ENCODE results near the gene FOXC1. TPM values are rescaled to one million over a fixed set of nuclear protein-coding genes. Genes with fewer than 3 reads are reported as not detected.

Gene FOXC1
- total and polyA plus RNA-seq, 2 experiments from 2014 or later: 0.10 to 0.13 TPM

- Mint-ChIP-seq H3K36me3 (ENCODE audit: low read depth) (no peaks in the 10 kb centered on the region; the same call in 2 of the 3 replicates), H3K27me3 (ENCODE audit: insufficient read depth, low read depth, poor library complexity) (peaks cover 15% of the 10 kb centered on the region), H3K4me3 (no peak overlapping the region), H3K4me1 (peaks cover 5% of the 10 kb centered on the region; the same call in 1 of the 3 replicates), H3K9me3 (no peaks in the 10 kb centered on the region; the same call in 2 of the 3 replicates), H3K27ac (no peak overlapping the region)
- Histone ChIP-seq H3F3A (replicated peaks; ENCODE audit: low read depth) (no peaks in the 10 kb centered on the region), H3K9me2 (ENCODE audit: insufficient read depth) (no peaks in the 10 kb centered on the region), H4K20me1 (replicated peaks; ENCODE audit: insufficient read depth) (no peaks in the 10 kb centered on the region), H3K4me1 (ENCODE audit: insufficient read depth) (no peaks in the 10 kb centered on the region), H3K4me2 (no peak overlapping the region), H3K79me2 (replicated peaks; ENCODE audit: insufficient read depth) (no peaks in the 10 kb centered on the region), H3K27ac (ENCODE audit: low read depth) (no peak overlapping the region), H3K36me3 (ENCODE audit: insufficient read depth) (no peaks in the 10 kb centered on the region), H2AFZ (no peak overlapping the region), H3K4me3 (no peak overlapping the region), H3K27me3 (ENCODE audit: insufficient read depth) (no peaks in the 10 kb centered on the region)
- ATAC-seq (no peak), DNase-seq (ENCODE audit: low spot score) (no peak)
- TF ChIP-seq STAT1 (IDR thresholded peaks at IDR 0.05; ENCODE audit: unreplicated experiment) (no peak), CREB1 (CRISPR knock-in tag; IDR thresholded peaks at IDR 0.05; ENCODE audit: low read depth) (no peak), EZH2phosphoT487 (IDR thresholded peaks at IDR 0.05; ENCODE audit: unreplicated experiment) (no peak), ETS1 (IDR thresholded peaks at IDR 0.05) (no peak), CTCF (conservative IDR thresholded peaks at IDR 0.05; ENCODE audit: low read depth in 2 of 2) (no peak), ZNF114 (CRISPR knock-in tag; IDR thresholded peaks at IDR 0.05) (no peak), REST (IDR thresholded peaks at IDR 0.05; ENCODE audit: unreplicated experiment) (no peak), EZH2 (IDR thresholded peaks at IDR 0.05; ENCODE audit: low read depth, unreplicated experiment) (no peak), POLR2AphosphoS5 (IDR thresholded peaks at IDR 0.05; ENCODE audit: low read depth) (no peak), NANOG (IDR thresholded peaks at IDR 0.05; ENCODE audit: borderline replicate concordance) (no peak), JUNB (IDR thresholded peaks at IDR 0.05; ENCODE audit: unreplicated experiment) (no peak), ZNF331 (CRISPR knock-in tag; IDR thresholded peaks at IDR 0.05; ENCODE audit: low read depth) (no peak)
- TF ChIP-seq, protein P1, sequence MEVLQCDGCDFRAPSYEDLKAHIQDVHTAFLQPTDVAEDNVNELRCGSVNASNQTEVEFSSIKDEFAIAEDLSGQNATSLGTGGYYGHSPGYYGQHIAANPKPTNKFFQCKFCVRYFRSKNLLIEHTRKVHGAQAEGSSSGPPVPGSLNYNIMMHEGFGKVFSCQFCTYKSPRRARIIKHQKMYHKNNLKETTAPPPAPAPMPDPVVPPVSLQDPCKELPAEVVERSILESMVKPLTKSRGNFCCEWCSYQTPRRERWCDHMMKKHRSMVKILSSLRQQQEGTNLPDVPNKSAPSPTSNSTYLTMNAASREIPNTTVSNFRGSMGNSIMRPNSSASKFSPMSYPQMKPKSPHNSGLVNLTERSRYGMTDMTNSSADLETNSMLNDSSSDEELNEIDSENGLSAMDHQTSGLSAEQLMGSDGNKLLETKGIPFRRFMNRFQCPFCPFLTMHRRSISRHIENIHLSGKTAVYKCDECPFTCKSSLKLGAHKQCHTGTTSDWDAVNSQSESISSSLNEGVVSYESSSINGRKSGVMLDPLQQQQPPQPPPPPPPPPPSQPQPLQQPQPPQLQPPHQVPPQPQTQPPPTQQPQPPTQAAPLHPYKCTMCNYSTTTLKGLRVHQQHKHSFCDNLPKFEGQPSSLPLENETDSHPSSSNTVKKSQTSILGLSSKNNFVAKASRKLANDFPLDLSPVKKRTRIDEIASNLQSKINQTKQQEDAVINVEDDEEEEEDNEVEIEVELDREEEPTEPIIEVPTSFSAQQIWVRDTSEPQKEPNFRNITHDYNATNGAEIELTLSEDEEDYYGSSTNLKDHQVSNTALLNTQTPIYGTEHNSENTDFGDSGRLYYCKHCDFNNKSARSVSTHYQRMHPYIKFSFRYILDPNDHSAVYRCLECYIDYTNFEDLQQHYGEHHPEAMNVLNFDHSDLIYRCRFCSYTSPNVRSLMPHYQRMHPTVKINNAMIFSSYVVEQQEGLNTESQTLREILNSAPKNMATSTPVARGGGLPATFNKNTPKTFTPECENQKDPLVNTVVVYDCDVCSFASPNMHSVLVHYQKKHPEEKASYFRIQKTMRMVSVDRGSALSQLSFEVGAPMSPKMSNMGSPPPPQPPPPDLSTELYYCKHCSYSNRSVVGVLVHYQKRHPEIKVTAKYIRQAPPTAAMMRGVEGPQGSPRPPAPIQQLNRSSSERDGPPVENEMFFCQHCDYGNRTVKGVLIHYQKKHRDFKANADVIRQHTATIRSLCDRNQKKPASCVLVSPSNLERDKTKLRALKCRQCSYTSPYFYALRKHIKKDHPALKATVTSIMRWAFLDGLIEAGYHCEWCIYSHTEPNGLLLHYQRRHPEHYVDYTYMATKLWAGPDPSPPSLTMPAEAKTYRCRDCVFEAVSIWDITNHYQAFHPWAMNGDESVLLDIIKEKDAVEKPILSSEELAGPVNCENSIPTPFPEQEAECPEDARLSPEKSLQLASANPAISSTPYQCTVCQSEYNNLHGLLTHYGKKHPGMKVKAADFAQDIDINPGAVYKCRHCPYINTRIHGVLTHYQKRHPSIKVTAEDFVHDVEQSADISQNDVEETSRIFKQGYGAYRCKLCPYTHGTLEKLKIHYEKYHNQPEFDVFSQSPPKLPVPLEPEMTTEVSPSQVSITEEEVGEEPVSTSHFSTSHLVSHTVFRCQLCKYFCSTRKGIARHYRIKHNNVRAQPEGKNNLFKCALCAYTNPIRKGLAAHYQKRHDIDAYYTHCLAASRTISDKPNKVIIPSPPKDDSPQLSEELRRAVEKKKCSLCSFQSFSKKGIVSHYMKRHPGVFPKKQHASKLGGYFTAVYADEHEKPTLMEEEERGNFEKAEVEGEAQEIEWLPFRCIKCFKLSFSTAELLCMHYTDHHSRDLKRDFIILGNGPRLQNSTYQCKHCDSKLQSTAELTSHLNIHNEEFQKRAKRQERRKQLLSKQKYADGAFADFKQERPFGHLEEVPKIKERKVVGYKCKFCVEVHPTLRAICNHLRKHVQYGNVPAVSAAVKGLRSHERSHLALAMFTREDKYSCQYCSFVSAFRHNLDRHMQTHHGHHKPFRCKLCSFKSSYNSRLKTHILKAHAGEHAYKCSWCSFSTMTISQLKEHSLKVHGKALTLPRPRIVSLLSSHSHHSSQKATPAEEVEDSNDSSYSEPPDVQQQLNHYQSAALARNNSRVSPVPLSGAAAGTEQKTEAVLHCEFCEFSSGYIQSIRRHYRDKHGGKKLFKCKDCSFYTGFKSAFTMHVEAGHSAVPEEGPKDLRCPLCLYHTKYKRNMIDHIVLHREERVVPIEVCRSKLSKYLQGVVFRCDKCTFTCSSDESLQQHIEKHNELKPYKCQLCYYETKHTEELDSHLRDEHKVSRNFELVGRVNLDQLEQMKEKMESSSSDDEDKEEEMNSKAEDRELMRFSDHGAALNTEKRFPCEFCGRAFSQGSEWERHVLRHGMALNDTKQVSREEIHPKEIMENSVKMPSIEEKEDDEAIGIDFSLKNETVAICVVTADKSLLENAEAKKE (CRISPR knock-in tag; IDR thresholded peaks at IDR 0.05): no peak
These were observed 25.7 kb downstream of the FOXC1 start for GRCh38 chr6:1635305-1636010.
